ENCODE data around the gene NSUN6.

GRCh38 chr10:18566177-18566576 lies 85.2 kb downstream of the NSUN6 start:
- no peak for TF ChIP-seq TARDBP (IDR thresholded peaks at IDR 0.05; ENCODE audit: borderline replicate concordance)
- TF ChIP-seq PKNOX1 (IDR thresholded peaks at IDR 0.05) = no peak
- TF ChIP-seq SREBF2 (IDR thresholded peaks at IDR 0.05; ENCODE audit: low read length) = no peak

Data from GM12878 (cell line).